ENCODE results near the gene IL31RA. TPM values are rescaled to one million over a fixed set of nuclear protein-coding genes. Genes with fewer than 3 reads are reported as not detected.
"Not testable (repeated sequence)": the region's sequence is repeated elsewhere in the genome, so short reads cannot be mapped to it uniquely, and the experiment has no call there.

IL31RA gene
- not detected for polyA plus RNA-seq (2013)

DNA sequence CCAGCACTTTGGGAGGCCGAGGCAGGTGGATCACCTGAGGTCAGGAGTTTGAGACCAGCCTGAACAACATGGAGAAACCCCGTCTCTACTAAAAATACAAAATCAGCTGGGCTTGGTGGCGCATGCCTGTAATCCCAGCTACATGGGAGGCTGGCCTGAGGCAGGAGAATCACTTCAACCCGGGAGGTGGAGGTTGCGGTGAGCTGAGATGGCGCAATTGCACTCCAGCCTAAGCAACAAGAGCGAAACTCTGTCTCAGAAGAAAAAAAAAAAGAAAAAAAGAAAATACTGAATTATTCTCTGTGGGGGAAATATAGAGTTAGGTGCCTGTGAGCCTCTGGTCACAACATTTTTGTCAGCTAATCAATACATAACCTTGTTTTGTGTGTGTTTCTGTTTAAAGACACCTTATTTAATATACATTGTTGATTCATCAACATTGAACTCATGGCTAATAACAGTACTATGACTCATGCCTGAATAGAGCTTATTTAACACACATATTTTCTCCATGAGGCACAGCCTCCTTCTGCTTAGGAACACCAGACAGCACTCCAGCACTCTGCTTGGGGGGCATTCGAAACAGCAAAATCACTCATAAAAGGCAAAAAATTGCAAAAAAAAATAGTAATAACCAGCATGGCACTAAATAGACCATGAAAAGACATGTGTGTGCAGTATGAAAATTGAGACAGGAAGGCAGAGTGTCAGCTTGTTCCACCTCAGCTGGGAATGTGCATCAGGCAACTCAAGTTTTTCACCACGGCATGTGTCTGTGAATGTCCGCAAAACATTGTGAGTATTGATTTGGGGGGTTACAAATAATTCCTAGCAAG lies at the start of gene IL31RA:
TSS of gene IL31RA (plus strand) at position 519 of the 836 bp plus-strand sequence. CDS start at position 733, 214 bp downstream.
- peaks cover 0 to 22% (median 1%) of the 10 kb centered on the region in 5 experiments for H3K27me3 ChIP-seq (replicated peaks in 2 of 5; ENCODE audit: control insufficient read depth in 4 of 5, insufficient read depth in 5 of 5, low read length in 4 of 5)
- CTCF ChIA-PET = interaction anchor here (0.6 to 1.8 kb wide), 3 partner anchors 12 to 232 kb away, joined by 3 to 4 read pairs (median 3); no protein-coding TSS in a partner anchor
- POLR2A ChIA-PET = no interaction called here
- peaks cover 0 to 12% (median 8%) of the 10 kb centered on the region in 4 experiments for H3K4me1 ChIP-seq (ENCODE audit: control extremely low read depth in 1 of 4, control insufficient read depth in 4 of 4, insufficient read depth in 4 of 4, low read length in 3 of 4)
- 95% methylated on average over 6 of the region's 10 CpGs for WGBS (ENCODE audit: insufficient coverage)
- no peaks in the 10 kb centered on the region for H3K9me3 ChIP-seq (ENCODE audit: control extremely low read depth in 1 of 5, control insufficient read depth in 4 of 5, insufficient read depth in 2 of 5, low read depth in 1 of 5, low read length in 4 of 5)
- H3K27ac ChIP-seq (ENCODE audit: insufficient read depth in 1 of 2, low read depth in 1 of 2, low read length in 2 of 2, poor library complexity in 1 of 2, severe bottlenecking in 2 of 2) = no peak within 1 kb of the TSS
- H3K36me3 ChIP-seq (ENCODE audit: control insufficient read depth in 4 of 4, insufficient read depth in 4 of 4, low read length in 3 of 4) = no peaks in the 10 kb centered on the region
- DNase-seq = no peak
- no peak within 1 kb of the TSS for H3K4me3 ChIP-seq (ENCODE audit: control insufficient read depth in 1 of 7, extremely low read depth in 1 of 7, insufficient read depth in 4 of 7, low read depth in 2 of 7, low read length in 6 of 7)

DNA sequence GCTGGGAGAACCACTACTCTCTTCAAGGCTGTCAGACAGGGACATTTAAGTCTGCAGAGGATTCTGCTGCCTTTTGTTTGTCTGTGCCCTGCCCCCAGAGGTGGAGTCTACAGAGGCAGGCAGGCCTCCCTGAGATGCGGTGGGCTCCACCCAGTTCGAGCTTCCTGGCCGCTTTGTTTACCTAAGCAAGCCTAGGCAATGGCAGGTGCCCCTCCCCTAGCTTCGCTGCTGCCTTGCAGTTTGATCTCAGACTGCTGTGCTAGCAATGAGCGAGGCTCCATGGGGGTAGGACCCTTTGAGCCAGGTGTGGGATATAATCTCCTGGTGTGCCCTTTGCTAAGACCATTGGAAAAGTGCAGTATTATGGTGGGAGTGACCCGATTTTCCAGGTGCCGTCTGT lies 42.3 kb upstream of the IL31RA start:
- CTCF ChIA-PET, POLR2A ChIA-PET: not testable (repeated sequence)

DNA sequence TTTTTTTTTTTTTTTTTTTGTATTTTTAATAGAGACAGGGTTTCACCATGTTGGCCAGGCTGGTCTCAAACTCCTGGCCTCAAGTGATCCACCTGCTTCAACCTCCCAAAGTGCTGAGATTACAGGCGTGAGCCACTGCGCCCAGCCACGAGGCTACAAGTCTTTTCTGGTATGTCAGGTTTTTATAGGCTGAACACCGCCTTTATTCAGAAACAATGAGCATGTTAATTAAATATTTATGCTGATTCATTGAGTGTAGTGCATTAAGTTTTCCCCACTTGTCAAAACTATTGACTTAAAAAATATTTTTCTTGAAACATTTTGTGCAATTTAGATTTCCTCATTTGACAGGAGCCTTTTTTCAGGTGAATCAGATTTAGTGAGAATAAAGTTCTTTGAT lies 35.2 kb upstream of the IL31RA start:
- CTCF ChIA-PET; H3K4me3 ChIP-seq (ENCODE audit: control insufficient read depth in 1 of 7, extremely low read depth in 1 of 7, insufficient read depth in 4 of 7, low read depth in 2 of 7, low read length in 6 of 7); POLR2A ChIA-PET; H3K36me3 ChIP-seq (ENCODE audit: control insufficient read depth in 4 of 4, insufficient read depth in 4 of 4, low read length in 3 of 4); H3K4me1 ChIP-seq (ENCODE audit: control extremely low read depth in 1 of 4, control insufficient read depth in 4 of 4, insufficient read depth in 4 of 4, low read length in 3 of 4); DNase-seq; H3K27me3 ChIP-seq (replicated peaks in 2 of 5; ENCODE audit: control insufficient read depth in 4 of 5, insufficient read depth in 5 of 5, low read length in 4 of 5); H3K27ac ChIP-seq (ENCODE audit: insufficient read depth in 1 of 2, low read depth in 1 of 2, low read length in 2 of 2, poor library complexity in 1 of 2, severe bottlenecking in 2 of 2); H3K9me3 ChIP-seq (ENCODE audit: control extremely low read depth in 1 of 5, control insufficient read depth in 4 of 5, insufficient read depth in 2 of 5, low read depth in 1 of 5, low read length in 4 of 5): not testable (repeated sequence)
- 100% methylated on average over 3 of the region's 4 CpGs for WGBS (ENCODE audit: insufficient coverage)

More for the DNA sequence above, 42.3 kb upstream of the IL31RA start:
- WGBS (ENCODE audit: insufficient coverage) = 100% methylated on average over 2 of the region's 7 CpGs
- H3K4me1 ChIP-seq (ENCODE audit: control extremely low read depth in 1 of 4, control insufficient read depth in 4 of 4, insufficient read depth in 4 of 4, low read length in 3 of 4); H3K27me3 ChIP-seq (replicated peaks in 2 of 5; ENCODE audit: control insufficient read depth in 4 of 5, insufficient read depth in 5 of 5, low read length in 4 of 5); H3K27ac ChIP-seq (ENCODE audit: insufficient read depth in 1 of 2, low read depth in 1 of 2, low read length in 2 of 2, poor library complexity in 1 of 2, severe bottlenecking in 2 of 2); H3K9me3 ChIP-seq (ENCODE audit: control extremely low read depth in 1 of 5, control insufficient read depth in 4 of 5, insufficient read depth in 2 of 5, low read depth in 1 of 5, low read length in 4 of 5); H3K4me3 ChIP-seq (ENCODE audit: control insufficient read depth in 1 of 7, extremely low read depth in 1 of 7, insufficient read depth in 4 of 7, low read depth in 2 of 7, low read length in 6 of 7); H3K36me3 ChIP-seq (ENCODE audit: control insufficient read depth in 4 of 4, insufficient read depth in 4 of 4, low read length in 3 of 4); DNase-seq: not testable (repeated sequence)

- H3K4me1 ChIP-seq (ENCODE audit: control extremely low read depth in 1 of 4, control insufficient read depth in 4 of 4, insufficient read depth in 4 of 4, low read length in 3 of 4) = no peaks in the 10 kb centered on the region
- CTCF ChIA-PET = no interaction called here
These were observed 34.8 kb upstream of the IL31RA start for GRCh38 chr5:55816342-55816741.

GRCh38 chr5:55817030-55817429 lies 34.1 kb upstream of the IL31RA start:
- Histone ChIP-seq H3K36me3 (ENCODE audit: control insufficient read depth in 4 of 4, insufficient read depth in 4 of 4, low read length in 3 of 4) (no peaks in the 10 kb centered on the region), H3K27ac (ENCODE audit: insufficient read depth in 1 of 2, low read depth in 1 of 2, low read length in 2 of 2, poor library complexity in 1 of 2, severe bottlenecking in 2 of 2) (no peak overlapping the region), H3K27me3 (replicated peaks in 2 of 5; ENCODE audit: control insufficient read depth in 4 of 5, insufficient read depth in 5 of 5, low read length in 4 of 5) (peaks cover 0 to 21% (median 13%) of the 10 kb centered on the region in 5 experiments), H3K9me3 (ENCODE audit: control extremely low read depth in 1 of 5, control insufficient read depth in 4 of 5, insufficient read depth in 2 of 5, low read depth in 1 of 5, low read length in 4 of 5) (no peaks in the 10 kb centered on the region), H3K4me3 (ENCODE audit: control insufficient read depth in 1 of 7, extremely low read depth in 1 of 7, insufficient read depth in 4 of 7, low read depth in 2 of 7, low read length in 6 of 7) (no peak overlapping the region), H3K4me1 (ENCODE audit: control extremely low read depth in 1 of 4, control insufficient read depth in 4 of 4, insufficient read depth in 4 of 4, low read length in 3 of 4) (peaks cover 0 to 5% (median 2%) of the 10 kb centered on the region in 4 experiments)
- DNase-seq = no peak
- WGBS (ENCODE audit: insufficient coverage) = no CpG with 5 or more reads among the region's 2 CpGs
- ChIA-PET POLR2A (no interaction called here), CTCF (no interaction called here)

More at GRCh38 chr5:55816342-55816741, 34.8 kb upstream of the IL31RA start:
- H3K27ac ChIP-seq (ENCODE audit: insufficient read depth in 1 of 2, low read depth in 1 of 2, low read length in 2 of 2, poor library complexity in 1 of 2, severe bottlenecking in 2 of 2) = no peak overlapping the region
- H3K4me3 ChIP-seq (ENCODE audit: control insufficient read depth in 1 of 7, extremely low read depth in 1 of 7, insufficient read depth in 4 of 7, low read depth in 2 of 7, low read length in 6 of 7) = no peak overlapping the region
- no peaks in the 10 kb centered on the region for H3K36me3 ChIP-seq (ENCODE audit: control insufficient read depth in 4 of 4, insufficient read depth in 4 of 4, low read length in 3 of 4)
- H3K9me3 ChIP-seq (ENCODE audit: control extremely low read depth in 1 of 5, control insufficient read depth in 4 of 5, insufficient read depth in 2 of 5, low read depth in 1 of 5, low read length in 4 of 5) = no peaks in the 10 kb centered on the region
- peaks cover 0 to 14% (median 11%) of the 10 kb centered on the region in 5 experiments for H3K27me3 ChIP-seq (replicated peaks in 2 of 5; ENCODE audit: control insufficient read depth in 4 of 5, insufficient read depth in 5 of 5, low read length in 4 of 5)
- DNase-seq = peak; percentile 6 to 46 (median 45)
- POLR2A ChIA-PET = no interaction called here

- peaks cover 8 to 40% (median 15%) of the 10 kb centered on the region in 5 experiments for H3K27me3 ChIP-seq (replicated peaks in 2 of 5; ENCODE audit: control insufficient read depth in 4 of 5, insufficient read depth in 5 of 5, low read length in 4 of 5)
- no peaks in the 10 kb centered on the region for H3K9me3 ChIP-seq (ENCODE audit: control extremely low read depth in 1 of 5, control insufficient read depth in 4 of 5, insufficient read depth in 2 of 5, low read depth in 1 of 5, low read length in 4 of 5)
- H3K36me3 ChIP-seq (ENCODE audit: control insufficient read depth in 4 of 4, insufficient read depth in 4 of 4, low read length in 3 of 4) = no peaks in the 10 kb centered on the region
- DNase-seq = no peak
- peaks cover 0 to 7% (median 2%) of the 10 kb centered on the region in 4 experiments for H3K4me1 ChIP-seq (ENCODE audit: control extremely low read depth in 1 of 4, control insufficient read depth in 4 of 4, insufficient read depth in 4 of 4, low read length in 3 of 4)
- 96% methylated on average over 6 of the region's 6 CpGs for WGBS (ENCODE audit: insufficient coverage)
- H3K4me3 ChIP-seq (ENCODE audit: control insufficient read depth in 1 of 7, extremely low read depth in 1 of 7, insufficient read depth in 4 of 7, low read depth in 2 of 7, low read length in 6 of 7) = no peak overlapping the region
- H3K27ac ChIP-seq (ENCODE audit: insufficient read depth in 1 of 2, low read depth in 1 of 2, low read length in 2 of 2, poor library complexity in 1 of 2, severe bottlenecking in 2 of 2) = no peak overlapping the region
- ChIA-PET CTCF (no interaction called here), POLR2A (no interaction called here)
These were observed 30.7 kb upstream of the IL31RA start for GRCh38 chr5:55820488-55820887.

DNA sequence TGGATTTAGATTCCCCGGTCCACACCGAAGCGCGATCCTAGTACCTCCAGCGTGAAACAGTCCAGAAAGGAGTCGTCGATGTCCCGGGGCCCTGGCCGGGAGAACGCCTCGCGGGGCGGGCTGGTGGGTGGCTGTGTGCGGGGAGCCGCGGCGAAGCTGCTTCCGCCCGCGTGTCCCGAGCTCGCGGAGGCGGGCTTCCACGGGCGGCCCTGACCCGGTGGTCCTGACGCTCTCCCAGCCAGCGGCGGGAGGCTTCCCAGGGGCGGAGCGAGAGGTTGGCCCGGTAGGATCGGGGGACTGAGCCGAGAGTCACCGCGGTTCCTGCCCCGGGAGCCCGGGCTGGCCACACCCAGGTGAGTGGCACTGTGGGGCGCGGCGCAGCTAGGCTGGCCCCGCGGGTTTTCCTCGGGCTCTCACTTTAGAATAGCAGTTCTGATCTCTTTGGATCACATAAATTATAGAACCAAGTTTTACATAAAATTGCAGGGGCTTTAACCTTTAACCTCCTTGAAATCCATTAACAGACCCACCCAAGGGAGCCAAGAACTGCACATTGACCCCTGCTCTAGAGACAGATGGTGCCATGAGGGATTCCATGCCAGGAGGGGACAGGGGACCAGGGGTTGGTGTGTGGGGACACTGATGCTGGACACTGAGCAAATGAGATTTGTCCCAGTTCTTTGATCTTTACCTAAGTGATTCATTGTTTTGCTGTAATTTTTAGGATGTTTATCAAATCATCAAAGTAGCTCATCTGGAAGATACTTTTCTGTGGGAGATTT lies 29.2 kb upstream of the IL31RA start:
- ChIA-PET CTCF (no interaction called here), POLR2A (no interaction called here)
- Histone ChIP-seq H3K27me3 (replicated peaks in 2 of 5; ENCODE audit: control insufficient read depth in 4 of 5, insufficient read depth in 5 of 5, low read length in 4 of 5) (peaks cover 8 to 40% (median 15%) of the 10 kb centered on the region in 5 experiments), H3K36me3 (ENCODE audit: control insufficient read depth in 4 of 4, insufficient read depth in 4 of 4, low read length in 3 of 4) (no peaks in the 10 kb centered on the region), H3K4me1 (ENCODE audit: control extremely low read depth in 1 of 4, control insufficient read depth in 4 of 4, insufficient read depth in 4 of 4, low read length in 3 of 4) (peaks cover 0 to 7% (median 2%) of the 10 kb centered on the region in 4 experiments), H3K27ac (ENCODE audit: insufficient read depth in 1 of 2, low read depth in 1 of 2, low read length in 2 of 2, poor library complexity in 1 of 2, severe bottlenecking in 2 of 2) (no peak overlapping the region), H3K9me3 (ENCODE audit: control extremely low read depth in 1 of 5, control insufficient read depth in 4 of 5, insufficient read depth in 2 of 5, low read depth in 1 of 5, low read length in 4 of 5) (no peaks in the 10 kb centered on the region), H3K4me3 (ENCODE audit: control insufficient read depth in 1 of 7, extremely low read depth in 1 of 7, insufficient read depth in 4 of 7, low read depth in 2 of 7, low read length in 6 of 7) (peak overlapping the region in 5 of 7 experiments; percentile 13 to 51 (median 37))
- WGBS (ENCODE audit: insufficient coverage) = 8% methylated on average over 41 of the region's 45 CpGs
- DNase-seq = peak in 2 of 3 donors; percentile 21 to 39

All from common myeloid progenitor, CD34-positive (primary cell).